NCI-H2081 (cell line): Measurements from ENCODE around the gene RNF5.
"Not testable (repeated sequence)": the region's sequence is repeated elsewhere in the genome, so short reads cannot be mapped to it uniquely, and the experiment has no call there.

Experiments
- DNase-seq, 2 experiments: peaks; one replicate each; lab custom pipeline; 2025; lab: John Stamatoyannopoulos, UW

RNF5 gene

DNA sequence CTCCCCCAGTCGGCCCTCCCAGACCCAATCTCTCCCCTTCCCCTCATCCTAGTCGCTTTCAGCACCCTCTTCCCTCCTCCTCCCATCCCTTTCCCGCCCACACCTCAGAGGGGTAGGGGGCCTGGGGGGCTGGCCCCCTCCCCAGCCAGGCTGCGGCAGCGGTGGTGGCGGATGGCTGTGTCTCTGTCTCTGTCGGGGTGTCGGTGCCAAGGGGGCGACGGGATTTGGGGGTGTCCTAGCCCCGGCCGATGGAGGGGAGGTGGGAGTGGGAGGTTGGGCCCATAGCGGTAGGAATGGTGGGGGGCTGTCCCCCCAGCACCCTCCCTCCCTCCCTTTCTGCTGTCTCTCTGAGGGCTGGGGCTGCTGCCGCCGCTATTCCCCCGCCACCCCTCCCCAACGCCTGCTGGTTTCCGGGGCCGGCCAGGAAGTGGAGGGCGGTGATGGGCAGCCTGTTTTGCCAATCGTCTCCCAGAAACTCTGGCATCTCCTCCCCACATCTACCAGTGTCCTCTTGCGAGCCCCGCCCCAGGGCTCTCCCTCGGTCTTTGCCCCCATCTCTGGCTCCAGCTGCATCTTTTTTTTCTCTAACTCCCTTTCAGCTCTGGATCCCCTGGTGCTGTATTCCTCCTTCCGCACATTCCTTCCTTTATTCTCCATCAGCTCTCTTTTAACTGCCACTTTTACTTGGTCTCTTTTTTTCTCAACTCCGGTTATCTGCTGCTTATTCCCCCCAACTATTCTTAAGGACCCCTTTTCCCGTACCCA, 2.3 kb upstream of the RNF5 start, which contains the start of gene AGPAT1:
Gene AGPAT1 (minus strand): TSS at position 374 of the 765 bp plus-strand sequence. CDS start 4,588 bp downstream, outside the sequence.
- peak; percentile 94 to 96 for DNase-seq

DNA sequence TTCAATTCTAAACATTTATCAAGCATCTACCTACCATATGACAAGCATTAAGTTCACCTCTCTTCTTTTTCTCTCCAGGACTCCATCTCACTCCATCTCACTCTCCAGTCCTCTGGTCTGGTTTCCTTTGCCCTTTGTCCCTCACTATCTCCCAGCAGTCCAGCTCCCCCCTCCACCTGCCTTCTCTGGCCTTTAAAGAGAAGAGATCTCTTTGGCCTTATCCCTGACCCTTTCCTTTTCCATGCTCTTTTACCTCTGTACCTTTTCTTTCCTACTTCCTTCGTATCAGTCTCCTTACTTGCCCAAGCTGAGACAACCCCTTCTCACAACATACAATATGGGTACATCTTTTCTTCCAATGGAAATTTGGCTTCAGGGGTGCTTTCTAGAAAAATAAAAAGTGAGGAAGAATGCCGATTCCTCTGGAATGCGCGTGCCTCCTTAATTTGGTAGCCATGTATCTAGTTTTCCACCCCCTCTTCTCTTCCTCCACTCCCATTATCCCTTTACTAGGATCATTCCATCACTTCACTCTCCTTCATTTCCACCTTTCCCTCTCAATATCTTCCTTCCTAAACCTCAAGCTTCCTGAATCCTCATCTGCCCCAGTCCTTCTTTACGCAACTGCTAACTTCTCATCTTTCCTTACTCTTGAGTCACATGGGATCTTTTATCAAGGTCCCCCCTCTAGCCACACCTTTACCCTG, 1.6 kb upstream of the RNF5 start:
- no peak for DNase-seq

DNA sequence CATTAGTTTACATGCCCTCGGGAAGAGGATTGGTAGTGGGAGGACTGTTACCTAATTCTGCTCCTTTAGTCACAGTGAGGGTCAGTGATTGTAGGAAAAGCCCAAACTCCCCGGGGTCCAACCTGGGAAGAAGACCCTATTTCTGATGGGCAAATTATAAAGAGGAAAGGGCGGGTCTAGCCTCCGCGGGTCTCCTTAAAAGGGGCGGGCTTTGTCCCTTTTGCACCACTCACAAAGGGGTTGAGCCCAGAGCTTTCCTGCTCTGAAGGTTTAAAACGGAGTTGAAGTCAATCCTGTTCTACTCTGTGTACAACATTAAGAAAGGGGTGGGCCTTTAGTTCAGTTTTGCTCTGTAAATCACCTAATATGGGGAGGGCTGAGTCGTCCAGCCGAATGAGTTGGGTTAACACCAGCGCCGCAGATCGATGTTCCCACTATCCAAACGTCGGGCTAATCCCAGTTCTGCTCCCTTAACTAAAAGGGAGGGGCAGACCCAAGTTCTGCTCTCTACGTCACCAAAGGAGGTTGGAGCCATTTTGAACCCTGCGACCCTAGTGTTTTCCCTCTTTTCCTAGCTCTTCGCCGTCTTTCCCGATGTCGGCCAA, 920 bp upstream of the RNF5 start:
- peak; percentile 65 to 78 for DNase-seq

DNA sequence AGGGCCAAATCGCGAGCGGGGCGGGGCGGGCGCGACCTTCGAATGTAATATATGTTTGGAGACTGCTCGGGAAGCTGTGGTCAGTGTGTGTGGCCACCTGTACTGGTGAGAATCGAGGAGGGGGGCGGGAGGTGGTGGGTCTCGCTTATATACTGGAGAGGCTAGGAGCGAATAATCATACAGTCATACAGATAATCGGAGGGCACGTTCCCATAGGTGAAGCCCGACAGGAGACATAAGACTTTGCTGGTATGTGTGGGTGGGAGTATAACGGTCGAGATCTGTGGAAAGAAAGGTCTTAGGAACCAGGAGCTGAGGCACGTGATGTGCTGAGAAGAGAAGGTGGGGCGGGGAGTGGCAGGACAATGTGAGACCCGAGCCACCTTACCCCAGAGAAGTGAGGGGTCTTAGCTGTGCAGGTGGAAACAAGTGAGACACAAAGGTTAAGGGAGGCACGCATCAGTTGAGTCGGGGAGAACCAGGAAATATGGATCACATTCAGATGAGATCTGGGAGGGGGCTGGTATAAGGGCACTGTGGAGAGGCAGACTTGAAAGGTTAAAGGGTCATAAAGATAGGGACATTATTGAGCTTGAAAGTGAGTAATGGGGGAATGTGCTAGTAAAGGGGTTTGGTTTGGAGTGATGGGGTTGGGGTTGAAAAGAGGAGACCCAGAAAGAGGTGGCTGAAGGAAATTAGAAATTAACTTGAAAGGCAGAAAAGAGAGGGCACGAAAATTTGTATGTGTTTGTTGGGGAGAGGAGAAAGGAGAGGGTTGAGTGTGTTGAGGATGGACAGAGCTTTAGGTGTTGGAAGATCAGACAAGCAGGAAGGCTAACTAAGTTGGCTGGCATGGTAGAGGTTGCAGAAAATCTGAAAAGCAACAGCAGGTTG, 589 bp downstream of the RNF5 start:
- no peak for DNase-seq

DNA sequence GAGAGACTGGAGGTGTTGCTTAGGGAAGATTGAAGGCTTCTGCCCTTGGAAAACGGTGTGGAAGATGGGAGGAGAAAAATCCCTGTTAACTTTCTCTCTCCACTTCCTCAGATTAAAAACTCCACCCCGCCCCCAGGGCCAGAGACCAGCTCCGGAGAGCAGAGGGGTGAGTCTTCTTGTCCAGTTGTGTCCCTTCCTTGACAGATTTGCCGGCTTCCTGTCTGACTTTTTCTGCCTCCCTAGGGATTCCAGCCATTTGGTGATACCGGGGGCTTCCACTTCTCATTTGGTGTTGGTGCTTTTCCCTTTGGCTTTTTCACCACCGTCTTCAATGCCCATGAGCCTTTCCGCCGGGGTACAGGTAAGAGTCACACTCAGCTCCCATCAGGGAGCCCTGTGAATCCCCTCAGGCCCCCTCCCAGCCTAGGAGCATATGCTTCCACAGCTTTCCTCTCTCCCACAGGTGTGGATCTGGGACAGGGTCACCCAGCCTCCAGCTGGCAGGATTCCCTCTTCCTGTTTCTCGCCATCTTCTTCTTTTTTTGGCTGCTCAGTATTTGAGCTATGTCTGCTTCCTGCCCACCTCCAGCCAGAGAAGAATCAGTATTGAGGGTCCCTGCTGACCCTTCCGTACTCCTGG, 1.7 kb downstream of the RNF5 start:
- no peak for DNase-seq

DNA sequence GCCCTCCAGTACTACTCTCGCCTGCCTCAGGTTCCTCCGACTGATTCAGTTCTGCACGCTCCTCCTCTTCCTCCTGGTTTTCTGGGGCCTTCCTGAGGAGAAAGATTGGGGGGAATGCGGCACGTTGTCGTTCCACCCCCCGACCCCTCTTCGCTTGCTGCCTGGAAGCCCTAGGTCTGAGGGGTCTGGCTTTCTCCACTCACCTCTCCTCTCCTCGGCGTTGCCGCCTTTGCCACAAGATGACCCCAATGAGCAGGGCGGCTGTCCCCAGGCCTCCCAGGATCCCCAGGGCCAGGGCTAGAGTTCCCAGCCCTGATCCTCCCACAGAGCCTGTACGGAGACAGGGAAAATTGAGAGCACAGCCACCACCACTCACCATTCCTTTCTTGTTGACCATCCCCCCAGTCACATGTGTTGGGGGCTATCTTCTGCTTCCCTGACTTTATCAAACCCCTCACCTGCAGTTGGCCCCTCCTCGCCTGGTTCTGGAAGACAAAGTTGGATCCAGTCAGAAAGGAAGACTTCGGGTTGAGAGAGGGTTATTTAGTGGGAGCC, 3.0 kb downstream of the RNF5 start:
- DNase-seq: no peak

DNA sequence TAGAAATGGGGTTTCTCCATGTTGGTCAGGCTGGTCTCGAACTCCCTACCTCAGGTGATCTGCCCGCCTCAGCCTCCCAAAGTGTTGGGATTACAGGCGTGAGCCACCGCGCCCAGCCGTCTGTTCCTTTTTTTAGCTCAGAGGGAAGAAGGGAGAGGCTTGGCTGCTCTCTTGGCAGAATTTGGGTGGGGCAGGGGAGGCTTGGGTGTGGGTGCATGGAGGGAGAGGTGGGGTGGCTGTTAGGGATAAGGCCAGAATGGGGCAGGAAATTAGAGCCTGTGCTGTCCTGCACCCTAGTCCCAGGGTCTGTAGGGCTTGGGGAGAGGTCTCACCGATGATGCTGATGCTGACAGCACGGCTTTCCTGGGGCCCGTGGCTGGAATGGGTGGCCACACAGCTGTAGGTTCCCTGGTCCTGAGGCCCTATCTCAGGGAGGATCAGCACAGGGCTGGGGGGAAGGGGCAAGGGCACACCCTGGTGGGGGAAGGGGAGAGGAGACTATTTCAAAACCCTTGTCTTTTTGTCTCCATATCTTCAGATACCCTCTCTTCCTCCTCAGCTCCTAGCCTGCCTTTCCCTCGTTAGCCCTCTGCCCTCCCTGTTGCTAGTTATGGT, 3.8 kb downstream of the RNF5 start:
- no peak for DNase-seq

DNA sequence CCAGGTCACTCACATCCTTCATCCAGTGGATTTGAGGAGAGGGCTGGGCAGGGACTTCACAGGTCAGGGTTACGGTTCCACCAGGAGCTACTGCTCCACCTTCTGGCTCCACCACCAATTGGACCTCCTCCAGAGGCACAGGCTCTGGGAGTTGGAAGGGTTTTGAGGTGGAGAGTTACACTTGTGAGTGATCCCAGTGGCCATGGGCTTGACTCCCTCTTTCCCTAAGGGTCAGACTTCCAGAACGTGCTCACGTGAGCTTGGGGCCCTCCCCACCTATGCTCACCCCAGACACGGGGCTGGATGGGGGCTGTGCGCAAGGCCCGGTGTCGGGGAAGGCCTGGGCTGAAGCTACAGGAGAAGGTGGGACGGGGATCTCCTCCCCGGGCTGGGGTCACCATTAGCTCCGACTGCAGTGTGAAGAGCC, 4.4 kb downstream of the RNF5 start:
- DNase-seq: no peak

DNA sequence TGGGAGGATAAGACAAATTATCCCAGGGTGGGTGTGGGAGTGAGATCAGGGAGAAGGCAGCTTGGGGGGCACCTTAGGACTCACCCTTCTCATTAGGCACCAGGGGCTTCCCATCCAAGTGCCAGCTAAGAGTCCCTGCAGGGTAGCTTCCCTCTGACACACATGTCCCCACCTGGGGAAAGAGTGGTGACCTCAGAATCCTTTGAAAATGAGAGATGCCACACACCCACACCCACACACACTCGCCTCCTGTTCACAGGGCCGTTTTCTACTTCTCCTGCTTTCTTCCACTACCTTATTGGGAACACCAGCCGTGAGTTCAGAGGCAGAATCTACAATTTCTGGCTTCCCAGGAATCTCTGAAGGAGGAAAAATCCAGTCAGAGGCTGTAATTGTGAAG, 4.8 kb downstream of the RNF5 start:
- DNase-seq: no peak

DNA sequence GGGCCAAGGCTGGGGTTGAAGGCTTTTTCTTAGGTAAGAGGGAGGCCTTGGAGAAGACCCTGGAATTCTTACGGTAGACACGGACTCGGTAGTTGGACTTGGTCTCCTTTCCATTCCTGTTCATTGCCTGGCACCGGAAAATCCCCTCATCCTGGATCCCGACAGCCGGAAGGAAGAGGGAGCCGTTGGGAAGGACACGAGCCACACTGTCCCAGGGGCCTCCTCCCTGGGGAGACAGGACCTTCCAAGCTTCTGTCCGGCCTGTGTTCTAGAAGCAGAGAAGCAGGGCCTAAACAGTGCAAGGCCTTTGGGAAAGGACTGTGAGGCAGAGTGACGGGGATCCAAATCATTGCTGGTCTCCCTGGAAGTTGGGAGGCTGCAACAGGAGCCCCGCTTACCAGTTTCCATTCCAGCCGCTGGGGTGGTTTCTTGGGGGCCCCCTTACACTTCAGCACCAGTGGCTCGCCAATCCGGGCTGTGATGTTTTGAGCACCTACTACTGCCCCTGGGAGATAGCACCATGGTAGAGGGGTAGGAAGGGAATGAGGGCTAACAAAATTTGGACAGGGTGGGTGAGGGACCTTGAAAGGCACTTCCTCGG, 5.4 kb downstream of the RNF5 start:
- DNase-seq: no peak

DNA sequence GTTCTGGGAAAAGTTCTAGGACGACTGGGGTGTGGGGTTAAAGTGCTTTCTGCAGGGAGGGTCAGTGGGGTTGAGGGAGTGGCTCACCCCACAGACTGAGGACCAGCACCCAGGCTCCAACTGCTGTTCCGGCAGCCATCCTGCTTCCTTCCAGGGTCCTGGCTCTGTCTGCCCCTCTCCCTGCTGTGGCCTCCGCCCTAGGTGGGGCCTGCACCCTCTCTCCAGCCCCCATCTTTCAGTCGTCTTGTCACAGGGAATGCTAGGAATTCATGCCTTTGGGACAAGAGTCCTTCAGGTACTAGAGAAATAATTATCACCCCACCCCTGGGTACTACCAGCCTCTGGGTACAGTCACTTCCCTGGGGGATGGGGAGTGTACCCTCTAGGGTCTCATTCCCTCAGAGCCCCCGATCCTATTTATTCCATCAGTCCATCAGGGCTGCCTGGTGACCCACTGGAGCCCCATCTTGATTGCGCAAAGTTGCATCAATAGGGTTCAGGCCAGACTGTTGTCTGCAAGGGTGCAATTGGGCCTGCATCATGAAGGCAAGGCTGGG, 6.0 kb downstream of the RNF5 start, which contains the start of gene AGER:
Gene AGER (minus strand): TSS at position 170 of the 557 bp plus-strand sequence. CDS start 31 bp downstream, at position 139.
- no peak for DNase-seq

DNA sequence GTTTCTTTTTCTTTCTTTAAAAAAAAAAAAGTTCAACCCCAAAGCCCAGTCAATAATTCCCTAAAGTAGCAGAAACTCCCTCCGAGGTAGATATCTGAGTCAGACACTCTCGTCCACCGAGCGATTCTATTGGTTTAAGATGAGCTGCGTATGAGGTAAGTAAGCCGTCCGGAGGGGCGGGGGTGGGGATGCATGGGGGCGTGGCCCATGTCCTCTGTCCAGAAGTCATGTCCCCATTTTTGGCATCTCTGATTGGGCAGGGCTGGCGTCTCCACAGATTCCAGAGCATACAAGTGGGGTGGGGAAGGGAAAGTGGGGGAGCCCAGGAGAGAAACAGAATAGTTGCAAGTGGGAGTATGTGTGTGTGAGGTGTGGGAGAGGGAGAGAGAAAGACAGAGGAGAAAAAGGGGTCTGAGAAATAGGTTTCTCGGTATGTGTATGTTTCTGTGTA, 7.5 kb downstream of the RNF5 start:
- not testable (repeated sequence) for DNase-seq

DNA sequence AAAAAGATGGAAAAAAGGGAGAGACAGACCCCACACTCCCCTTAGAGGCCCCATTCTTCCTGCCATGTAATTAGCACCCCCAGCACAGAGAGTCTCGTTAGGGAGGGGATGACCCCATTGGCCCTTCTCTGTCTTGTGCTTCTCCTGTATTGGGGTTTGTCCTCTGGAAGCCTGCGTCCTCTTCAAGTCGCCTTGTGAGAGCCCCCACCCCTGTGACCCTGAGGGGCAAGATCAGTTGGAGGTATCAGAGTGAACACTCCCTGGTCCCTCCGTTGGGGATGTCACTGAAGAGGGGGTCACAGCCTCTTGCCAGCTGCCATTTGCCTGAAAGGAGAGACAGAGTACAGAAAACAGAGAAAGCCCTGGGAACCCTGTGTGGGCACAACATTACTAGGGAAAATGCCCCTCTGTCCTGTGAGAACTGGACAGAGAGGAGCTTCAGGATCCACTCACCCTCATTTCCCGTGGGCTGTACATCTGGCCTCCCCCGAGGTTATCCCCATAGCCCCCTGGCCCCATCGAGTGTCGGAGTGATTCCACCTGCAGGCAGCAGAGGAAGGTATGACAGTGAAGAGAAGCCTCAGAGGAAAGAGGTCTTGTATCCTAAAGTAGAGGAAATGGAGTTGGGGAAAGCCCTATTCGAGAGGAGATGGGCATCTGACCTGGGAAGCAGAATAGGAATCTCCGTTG, 8.1 kb downstream of the RNF5 start:
- DNase-seq: not testable (repeated sequence)

DNA sequence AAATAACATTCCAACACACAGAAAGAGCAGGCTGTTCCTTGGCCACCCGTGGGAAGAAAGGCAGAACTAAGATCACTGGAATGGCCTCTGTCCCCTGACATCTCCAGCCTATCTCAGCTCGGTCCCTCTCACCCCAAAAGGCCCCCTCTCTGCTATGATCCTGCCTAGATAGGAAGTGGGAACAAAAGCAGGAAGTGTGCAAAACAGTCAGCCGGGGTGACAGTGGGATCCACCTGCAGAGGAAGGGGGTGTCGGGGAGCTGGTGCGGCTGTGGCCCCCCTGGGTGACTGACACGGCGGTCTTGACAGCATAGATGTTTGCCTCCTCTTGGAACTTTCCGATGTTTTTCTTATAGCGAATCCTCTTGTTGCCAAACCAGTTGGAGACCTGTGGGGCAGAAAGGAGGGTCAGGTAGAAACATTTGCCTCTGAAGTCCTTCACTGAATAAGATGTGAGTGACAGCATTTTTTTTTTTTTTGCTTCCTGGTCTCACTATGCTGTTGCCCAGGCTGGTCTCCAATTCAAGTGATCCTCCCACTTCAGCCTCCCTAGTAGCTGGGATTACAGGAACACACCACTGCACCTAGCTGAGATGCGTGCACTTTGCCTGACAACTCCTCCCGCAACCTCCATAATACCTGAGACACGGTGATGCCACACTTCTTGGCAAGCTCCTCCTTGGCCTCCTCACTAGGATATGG, 9.0 kb downstream of the RNF5 start:
- no peak for DNase-seq

DNA sequence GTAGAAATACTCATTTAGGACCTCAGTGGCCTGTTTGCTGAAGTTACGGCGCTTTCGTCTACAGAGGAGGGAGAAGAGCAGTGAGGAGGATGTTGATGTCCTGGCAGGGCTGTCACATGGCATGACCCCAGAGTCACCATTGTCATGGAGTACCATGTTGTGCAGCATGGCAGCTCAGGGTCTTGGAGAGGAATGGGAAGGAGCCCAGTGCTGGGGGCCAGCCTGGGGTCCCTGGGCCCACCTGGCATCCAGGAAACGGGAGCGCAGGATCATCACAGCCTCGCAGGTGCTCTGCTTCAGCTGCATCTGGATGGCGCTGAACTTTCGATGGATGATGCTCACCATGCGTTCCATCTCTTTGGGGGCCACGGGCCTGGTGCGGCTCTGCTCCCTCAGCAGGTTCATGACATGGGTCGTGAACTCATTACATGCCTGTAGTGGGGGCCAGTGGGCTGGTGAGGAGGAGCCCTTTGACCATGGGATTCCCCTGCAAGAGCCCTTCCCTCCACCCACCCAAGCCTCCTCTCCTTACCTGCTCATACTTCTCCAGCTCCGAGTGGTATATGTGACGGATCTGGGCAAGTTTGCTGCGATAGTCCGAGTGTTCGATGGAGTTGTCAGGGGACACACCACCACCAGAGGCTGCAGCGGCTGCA, 9.6 kb downstream of the RNF5 start:
- DNase-seq: not testable (repeated sequence)

DNA sequence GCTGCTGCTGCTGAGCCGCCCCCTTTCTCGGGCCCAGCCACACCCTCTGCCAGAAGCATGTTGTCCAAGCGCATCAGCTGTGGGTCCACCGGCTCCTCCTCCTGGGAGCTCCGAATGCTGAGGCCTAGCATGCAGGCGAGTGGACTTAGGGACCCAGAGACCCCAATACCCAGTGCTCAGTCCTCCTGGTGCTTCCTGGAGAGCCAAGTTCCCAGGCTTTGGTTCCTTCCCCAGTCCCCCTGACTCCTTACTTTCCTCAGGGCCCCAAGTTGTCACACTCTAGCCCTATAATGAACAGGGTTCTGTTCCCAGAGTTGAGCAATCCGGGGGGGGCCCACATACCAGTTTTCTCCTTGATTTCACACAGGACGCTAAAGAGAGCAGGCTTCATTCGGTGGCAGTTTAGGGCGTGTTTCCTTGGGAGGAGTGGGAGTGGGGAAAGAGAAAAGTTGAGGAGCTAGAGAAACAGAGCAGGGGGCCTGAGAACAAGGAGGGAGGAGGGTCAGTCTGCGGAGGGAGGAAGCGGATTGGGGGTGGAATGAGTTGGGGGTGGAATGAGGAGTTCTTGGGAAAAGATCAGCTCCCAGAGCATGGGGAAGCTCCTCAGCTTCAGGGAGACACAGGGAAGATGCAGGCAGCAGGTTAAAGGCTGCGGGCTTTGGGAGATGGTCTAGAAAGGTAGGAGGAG, 10.3 kb downstream of the RNF5 start:
- no peak for DNase-seq

DNA sequence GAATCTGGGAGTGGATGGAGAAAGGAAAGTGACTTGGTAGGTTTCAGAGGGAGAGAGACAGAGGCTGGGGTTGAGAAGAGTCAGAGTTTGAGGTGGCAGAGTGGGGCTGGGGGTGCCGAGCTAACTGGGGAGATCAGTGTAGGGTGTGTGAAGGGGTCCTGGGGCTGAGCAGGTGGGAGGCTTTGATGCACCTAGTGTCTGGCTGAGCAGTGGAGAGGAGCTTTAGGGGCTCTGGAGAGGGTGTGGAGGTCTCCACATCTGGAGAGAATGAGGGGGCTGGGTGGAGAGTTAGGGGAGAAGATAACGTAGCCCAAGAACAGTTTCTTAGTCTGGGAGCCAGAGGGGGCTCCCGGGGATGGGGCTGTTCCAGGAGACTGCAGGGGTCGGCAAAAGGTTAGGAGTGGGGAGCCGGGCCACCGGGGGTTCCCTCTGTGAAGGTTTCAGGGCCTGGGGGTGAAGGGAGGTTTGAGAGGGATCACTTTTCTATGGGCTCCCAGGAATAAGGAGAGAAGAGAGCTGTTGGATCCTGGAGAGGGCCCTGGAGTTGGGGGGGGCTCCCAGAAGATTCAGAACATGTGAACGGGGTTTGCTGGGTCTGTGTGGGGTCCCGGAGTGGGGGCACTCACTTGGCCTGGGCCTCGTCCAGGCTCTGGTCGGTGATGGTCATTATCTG, 11.0 kb downstream of the RNF5 start:
- DNase-seq: no peak
